ENCODE results near the gene LYPD4.

DNA sequence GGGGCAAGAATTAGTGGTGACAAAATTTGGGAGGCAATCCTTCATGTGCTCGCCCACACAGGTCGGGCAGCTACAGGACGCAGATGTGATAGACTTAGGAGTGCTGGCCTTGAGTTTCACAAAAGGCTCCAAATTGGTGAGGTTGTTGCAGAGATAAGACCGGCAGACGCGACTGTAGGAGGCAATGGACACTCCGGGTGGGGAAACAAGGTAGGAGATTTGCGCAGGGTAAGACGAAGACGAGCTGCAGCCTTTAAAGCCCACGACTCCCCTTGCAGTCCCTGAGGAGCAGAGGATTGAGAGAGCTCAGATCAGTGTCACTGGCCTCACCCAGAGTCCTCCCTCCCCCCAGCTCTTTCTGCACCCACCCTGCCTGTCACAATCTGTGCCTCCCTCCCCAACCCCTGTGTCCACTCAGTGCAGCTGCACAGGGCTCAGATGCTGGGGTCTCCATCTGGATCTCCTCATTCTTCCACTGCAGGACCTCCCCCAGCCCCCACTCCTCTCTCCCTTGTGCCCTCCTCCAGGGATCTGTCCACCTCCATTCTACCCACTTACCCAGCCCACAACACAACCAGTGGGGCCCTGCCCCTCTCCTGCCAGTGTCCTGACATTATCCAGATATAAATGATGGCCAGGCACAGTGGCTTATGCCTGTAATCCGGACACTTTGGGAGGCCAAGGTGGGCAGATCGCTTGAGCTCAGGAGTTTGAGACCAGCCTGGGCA, 6.3 kb downstream of the LYPD4 start:
- TF ChIP-seq, protein P1, sequence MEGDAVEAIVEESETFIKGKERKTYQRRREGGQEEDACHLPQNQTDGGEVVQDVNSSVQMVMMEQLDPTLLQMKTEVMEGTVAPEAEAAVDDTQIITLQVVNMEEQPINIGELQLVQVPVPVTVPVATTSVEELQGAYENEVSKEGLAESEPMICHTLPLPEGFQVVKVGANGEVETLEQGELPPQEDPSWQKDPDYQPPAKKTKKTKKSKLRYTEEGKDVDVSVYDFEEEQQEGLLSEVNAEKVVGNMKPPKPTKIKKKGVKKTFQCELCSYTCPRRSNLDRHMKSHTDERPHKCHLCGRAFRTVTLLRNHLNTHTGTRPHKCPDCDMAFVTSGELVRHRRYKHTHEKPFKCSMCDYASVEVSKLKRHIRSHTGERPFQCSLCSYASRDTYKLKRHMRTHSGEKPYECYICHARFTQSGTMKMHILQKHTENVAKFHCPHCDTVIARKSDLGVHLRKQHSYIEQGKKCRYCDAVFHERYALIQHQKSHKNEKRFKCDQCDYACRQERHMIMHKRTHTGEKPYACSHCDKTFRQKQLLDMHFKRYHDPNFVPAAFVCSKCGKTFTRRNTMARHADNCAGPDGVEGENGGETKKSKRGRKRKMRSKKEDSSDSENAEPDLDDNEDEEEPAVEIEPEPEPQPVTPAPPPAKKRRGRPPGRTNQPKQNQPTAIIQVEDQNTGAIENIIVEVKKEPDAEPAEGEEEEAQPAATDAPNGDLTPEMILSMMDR (conservative IDR thresholded peaks at IDR 0.05 in 1 of 2, IDR thresholded peaks at IDR 0.05 in 1 of 2; ENCODE audit: low read depth in 1 of 2, low read length in 2 of 2) = no peak
- TF ChIP-seq EZH2 (IDR thresholded peaks at IDR 0.05; ENCODE audit: low read length, missing control alignments) = no peak

All from fibroblast of lung (primary cell).